Raji (cell line): Measurements from ENCODE around the gene RUSC2.

Experiments
- POLR2A ChIP-seq: IDR thresholded peaks from 2 replicates; pipeline ENCODE4 v1.6.1; 2011; ENCODE audit warnings: low read depth, low read length, control low read depth; ENCODE audit not compliant: insufficient read depth

The RUSC2 gene

GRCh38 chr9:35517131-35517530 lies 27.2 kb downstream of the RUSC2 start:
- TF ChIP-seq POLR2A, result no peak

- TF ChIP-seq POLR2A, result no peak
Measured at GRCh38 chr9:35517552-35518224, 27.8 kb downstream of the RUSC2 start.

DNA sequence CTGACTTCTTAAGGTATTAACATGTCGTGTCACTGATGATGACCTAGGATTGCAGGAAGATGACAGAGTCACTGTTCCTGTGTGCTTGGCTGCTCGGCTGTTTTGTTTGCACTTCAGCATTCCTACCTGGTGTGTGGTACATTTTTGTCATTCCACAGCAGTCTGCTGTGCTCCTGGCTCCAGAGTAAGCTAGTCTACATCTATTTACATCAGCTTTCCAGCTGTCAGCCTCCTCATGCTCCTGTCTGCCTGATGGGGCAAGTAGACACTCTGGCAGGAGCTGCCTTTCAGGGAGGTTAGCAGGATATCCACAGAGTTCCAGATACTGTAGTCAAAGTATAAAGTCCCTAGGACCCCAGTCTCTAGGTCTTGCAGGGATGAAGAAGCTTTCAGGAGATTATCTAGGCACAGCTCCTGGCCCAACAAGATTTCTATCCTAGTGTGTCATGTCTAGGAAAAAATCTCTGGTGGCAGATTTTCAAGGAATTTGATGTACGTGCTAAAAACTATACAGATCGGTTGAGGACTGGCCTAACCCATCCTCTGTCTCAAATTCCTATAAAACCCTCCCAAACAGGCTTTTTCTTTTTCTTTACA lies 28.4 kb downstream of the RUSC2 start:
- no peak for TF ChIP-seq POLR2A

GRCh38 chr9:35518981-35519679 lies 29.2 kb downstream of the RUSC2 start:
- TF ChIP-seq POLR2A, result no peak

DNA sequence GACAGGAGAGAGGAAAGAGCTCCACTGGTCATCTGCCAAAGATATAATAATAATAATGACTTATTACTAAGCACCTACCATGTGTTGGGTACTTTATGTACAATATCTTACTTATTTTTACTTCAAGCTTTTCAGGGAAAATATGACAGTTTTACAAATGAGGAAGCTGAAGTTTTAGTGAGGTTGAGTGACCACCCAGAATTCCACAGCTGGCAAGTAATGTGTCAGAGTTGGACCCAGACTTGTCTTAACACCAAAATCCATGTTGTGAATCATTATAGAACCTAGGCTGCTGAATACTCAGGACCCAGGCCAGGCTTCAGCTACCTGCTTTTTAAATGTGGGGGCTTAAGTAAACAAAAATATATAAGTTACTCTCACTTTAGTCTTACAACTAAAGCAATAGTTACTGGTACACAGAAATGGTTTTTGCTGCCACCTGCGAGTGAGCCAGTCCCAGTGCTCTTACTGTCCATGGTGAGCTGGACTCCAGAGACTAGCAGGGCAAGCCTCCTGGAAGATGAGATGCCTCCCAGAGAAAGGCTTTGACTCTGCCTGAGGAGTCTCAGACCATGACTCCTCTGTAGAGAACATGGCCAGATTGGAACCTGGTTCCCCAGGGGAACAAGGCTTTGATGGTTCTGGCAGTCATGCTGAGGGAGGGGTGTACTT lies 29.9 kb downstream of the RUSC2 start:
- no peak for TF ChIP-seq POLR2A

- TF ChIP-seq POLR2A, result no peak
Measured at GRCh38 chr9:35520364-35520710, 30.4 kb downstream of the RUSC2 start.

DNA sequence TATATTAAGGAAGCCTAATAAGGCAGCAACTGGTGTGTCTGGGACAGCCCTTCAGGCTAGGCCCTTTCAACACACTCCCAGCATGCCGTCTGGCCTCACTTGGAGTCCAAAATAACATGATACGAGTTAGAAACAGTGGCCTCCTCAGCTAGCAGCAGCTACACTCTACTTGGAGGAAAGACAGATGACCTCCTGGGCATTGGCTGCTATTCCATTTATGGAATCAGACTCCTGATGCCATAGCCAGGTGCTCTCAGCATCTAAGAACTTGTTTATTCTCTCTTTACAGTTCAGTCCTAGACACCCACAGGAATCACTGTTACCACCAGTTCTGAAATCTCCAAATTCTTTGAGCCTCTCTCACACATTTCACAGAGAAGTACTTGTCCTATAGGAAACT lies 31.8 kb downstream of the RUSC2 start:
- TF ChIP-seq POLR2A, result no peak

- TF ChIP-seq POLR2A, result no peak
Measured at GRCh38 chr9:35522187-35522586, 32.3 kb downstream of the RUSC2 start.

DNA sequence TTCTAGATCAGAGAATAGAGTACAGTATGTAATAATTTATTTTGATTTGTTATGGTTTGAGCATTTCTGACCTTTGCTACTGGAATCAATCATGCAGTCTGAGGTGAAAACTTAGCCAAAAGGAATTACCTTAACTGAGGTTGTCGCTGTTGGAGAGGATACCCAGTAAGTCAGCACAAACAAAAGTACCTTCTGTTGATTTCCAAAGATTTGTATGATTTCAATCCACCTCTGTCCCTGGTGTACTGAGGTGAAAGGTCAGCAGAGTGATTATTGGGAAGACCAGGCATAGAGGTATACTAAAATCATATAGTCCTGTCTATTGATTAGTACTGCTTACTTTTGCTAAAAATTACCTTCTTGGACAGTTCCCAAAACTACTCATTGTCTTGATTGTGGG lies 32.8 kb downstream of the RUSC2 start:
- no peak for TF ChIP-seq POLR2A

DNA sequence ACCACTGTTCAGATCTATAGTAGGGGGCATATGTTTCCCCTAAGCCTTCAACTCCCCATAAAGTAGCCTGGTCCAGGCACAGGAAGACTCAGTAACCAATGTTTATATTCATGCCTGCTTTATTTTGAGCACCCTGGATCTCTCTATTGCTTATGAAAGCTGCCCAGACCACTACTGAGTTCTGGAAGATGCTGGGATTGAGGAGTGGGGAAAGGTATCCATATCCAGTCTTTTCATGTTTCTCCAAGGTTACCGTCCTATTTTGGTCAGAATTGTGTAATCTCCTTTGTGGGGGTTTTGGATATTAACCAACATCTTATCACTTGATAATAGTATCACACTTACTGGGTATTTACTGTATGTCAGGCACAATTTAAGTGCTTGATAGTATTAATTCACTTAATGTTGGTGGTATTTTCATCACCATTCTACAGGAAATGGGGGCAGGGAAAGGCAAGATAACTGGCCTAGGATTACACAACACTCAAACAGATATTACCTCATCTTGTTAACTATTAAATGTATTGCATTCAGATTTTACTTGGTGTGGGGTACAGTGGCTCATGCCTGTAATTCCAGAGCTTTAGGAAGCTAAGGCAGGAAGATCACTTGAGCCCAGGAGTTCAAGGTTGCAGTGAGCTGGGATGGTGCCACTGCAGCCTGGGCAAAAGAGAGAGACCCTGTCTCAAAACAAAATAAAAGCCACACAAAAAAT lies 36.3 kb downstream of the RUSC2 start:
- no peak for TF ChIP-seq POLR2A

- no peak for TF ChIP-seq POLR2A
Measured at GRCh38 chr9:35529161-35529823, 39.4 kb downstream of the RUSC2 start.

DNA sequence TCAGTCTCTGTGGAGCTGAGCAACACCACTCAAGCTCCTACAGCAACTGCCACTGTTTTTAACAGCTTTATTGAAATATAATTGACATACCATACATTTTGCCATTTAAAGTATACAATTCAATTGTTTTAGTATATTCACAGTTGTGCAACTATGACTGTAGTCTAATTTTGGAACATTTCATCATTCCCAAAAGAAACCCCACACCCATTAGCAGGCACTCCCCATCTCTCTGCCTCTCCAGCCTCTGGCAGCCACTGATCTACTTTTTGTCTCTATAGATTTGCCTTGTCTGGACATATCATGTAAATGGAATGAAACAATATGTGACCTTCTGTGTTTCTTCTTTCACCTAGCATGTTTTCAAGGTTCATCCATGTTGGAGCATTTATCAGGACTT lies 43.5 kb downstream of the RUSC2 start:
- no peak for TF ChIP-seq POLR2A

DNA sequence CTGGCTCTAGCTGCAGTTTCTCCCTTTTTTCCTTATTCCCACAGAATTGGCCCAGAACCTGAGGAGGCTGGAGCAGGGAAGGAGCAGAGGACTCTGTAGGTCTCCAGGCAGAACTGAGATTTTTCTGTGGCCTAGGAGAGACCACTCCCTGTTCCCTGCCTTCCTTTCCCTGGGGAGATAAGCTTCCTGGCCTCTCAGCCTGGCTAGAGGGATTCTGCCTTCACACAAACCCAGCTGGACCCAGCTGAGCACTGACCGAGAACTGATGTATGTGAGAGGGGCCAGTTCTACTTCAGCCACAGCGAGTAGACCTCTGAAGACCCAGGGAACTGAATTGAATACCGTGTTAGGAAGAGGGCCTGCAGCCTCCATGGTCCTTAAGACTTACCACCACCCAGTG lies 48.0 kb downstream of the RUSC2 start:
- TF ChIP-seq POLR2A, result no peak

DNA sequence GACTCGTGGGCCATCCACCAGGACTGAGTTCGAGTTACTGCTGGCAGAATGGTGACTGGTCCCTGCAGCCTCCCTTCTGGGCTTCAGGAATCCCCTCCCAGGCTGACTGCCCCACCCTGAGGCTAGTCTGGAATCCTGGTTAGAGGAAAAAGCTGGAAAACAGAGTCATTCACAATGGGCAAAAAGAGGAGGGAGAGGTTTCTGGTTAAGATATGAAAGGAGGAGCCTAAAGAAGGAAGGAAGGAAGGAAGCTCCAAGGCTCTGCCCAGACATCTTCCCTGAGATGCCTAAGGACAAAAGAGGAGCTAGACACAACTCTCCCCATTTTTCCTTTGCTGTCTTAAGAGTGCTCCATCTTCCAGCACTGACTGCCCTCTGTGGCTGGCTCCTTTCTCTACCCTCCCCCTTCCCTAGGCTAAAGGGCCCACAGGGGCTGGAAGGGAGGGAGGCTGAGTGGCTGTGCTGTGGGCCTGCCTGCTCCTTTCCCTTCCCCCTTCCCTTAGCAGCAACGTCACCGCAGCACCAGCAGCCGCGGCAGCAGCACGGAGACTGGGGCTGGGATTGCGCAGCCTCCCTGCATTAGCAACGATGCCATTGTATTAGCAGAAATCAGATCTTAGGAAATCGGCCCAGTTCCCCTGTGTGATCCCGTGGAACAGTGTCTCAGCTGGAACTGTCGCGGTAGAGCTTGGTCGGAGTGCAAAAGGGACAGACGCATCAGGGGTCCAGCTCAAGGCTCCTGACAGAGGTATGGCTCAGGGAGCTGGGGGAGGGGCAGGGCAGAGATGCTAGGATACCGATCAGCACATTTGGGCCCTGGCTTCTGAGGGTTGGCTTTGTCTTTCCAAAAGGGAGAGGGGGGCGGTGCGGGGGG lies 48.7 kb downstream of the RUSC2 start:
- no peak for TF ChIP-seq POLR2A
